ENCODE data around the gene PLEKHM3.

Gene PLEKHM3

GRCh38 chr2:207863345-207863744, 162.0 kb downstream of the PLEKHM3 start:
- FAIRE-seq = no peak
- no peak for TF ChIP-seq SPI1 (IDR thresholded peaks at IDR 0.05; ENCODE audit: low read depth, low read length)
- TF ChIP-seq POLR2AphosphoS5 (IDR thresholded peaks at IDR 0.05; ENCODE audit: low read depth, low read length) = no peak
- no peak for DNase-seq (ENCODE audit: insufficient read length, low spot score)

DNA sequence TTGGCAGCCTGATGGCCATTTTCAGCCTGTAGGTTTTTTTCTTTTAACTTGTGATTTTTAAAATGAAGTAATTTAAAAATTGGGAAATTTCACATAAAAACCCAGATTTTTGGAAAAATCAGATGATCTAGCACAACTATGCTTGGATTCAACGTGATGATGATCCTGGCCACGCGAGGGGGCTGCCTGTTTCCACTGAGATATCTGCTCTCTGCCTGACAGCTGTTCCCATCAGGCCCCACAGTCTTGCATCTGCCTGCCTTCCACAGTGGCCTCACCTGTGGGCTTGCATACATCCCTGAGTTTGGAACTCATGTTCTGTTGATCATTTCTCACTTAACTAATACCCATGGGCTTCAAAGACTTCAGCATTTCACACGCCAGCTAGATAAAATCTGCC, 163.5 kb downstream of the PLEKHM3 start:
- TF ChIP-seq SPI1 (IDR thresholded peaks at IDR 0.05; ENCODE audit: low read depth, low read length) (no peak), POLR2A (IDR thresholded peaks at IDR 0.05; ENCODE audit: low read depth, low read length) (no peak), PAX5 (IDR thresholded peaks at IDR 0.05; ENCODE audit: insufficient read depth, low read length, severe bottlenecking) (no peak), POU2F2 (IDR thresholded peaks at IDR 0.05; ENCODE audit: low read depth, low read length) (no peak), POLR2AphosphoS5 (IDR thresholded peaks at IDR 0.05; ENCODE audit: low read depth, low read length) (no peak), TAF1 (IDR thresholded peaks at IDR 0.05; ENCODE audit: low read depth, low read length) (no peak)
- DNase-seq (ENCODE audit: insufficient read length, low spot score) (no peak), FAIRE-seq (no peak)

DNA sequence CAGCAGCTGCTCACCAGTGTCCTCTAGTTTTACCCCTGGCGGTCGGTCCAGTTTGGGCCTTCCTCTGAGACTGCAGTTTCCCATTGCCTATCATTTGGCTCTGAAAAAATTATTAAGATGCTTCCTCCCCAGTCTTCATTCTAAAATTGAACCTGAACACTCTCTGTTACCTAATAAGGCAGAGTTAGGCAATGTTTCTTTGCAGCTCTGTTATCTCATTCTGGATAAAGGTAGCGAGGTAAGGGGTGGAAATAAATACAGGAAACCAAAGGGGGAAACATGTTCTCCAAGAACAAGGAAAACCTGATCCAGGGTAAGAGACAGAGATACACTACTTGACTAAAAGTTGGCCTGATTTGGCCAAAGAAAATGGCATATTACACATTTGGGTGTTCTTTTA, 164.6 kb downstream of the PLEKHM3 start:
- DNase-seq (ENCODE audit: insufficient read length, low spot score) (no peak), FAIRE-seq (no peak)
- TF ChIP-seq TAF1 (IDR thresholded peaks at IDR 0.05; ENCODE audit: low read depth, low read length) (no peak), SPI1 (IDR thresholded peaks at IDR 0.05; ENCODE audit: low read depth, low read length) (no peak), PAX5 (IDR thresholded peaks at IDR 0.05; ENCODE audit: insufficient read depth, low read length, severe bottlenecking) (no peak), POU2F2 (IDR thresholded peaks at IDR 0.05; ENCODE audit: low read depth, low read length) (no peak), POLR2A (IDR thresholded peaks at IDR 0.05; ENCODE audit: low read depth, low read length) (no peak), POLR2AphosphoS5 (IDR thresholded peaks at IDR 0.05; ENCODE audit: low read depth, low read length) (no peak)

DNA sequence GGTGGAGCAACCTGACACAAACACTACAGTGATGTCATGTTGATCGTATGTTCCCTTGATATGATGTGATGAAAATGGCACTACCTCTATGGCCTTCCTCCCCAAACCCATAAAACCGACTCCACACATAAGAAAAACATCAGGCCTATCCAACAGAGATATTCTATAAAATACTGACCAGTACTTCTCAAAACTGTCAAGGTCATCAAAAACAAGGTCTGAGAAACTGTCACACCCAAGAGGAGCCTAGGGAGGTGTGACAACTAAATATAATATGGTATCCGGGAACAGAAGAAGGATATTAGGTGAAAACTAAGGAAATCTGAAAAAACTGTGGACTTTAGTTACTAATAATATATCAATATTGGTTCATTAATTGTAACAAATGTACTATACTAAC, 169.7 kb downstream of the PLEKHM3 start:
- DNase-seq (ENCODE audit: insufficient read length, low spot score) (no peak), FAIRE-seq (peak; percentile 52)
- TF ChIP-seq POU2F2 (IDR thresholded peaks at IDR 0.05; ENCODE audit: low read depth, low read length) (no peak), TAF1 (IDR thresholded peaks at IDR 0.05; ENCODE audit: low read depth, low read length) (no peak), SPI1 (IDR thresholded peaks at IDR 0.05; ENCODE audit: low read depth, low read length) (no peak), POLR2AphosphoS5 (IDR thresholded peaks at IDR 0.05; ENCODE audit: low read depth, low read length) (no peak), POLR2A (IDR thresholded peaks at IDR 0.05; ENCODE audit: low read depth, low read length) (no peak), PAX5 (IDR thresholded peaks at IDR 0.05; ENCODE audit: insufficient read depth, low read length, severe bottlenecking) (no peak)

DNA sequence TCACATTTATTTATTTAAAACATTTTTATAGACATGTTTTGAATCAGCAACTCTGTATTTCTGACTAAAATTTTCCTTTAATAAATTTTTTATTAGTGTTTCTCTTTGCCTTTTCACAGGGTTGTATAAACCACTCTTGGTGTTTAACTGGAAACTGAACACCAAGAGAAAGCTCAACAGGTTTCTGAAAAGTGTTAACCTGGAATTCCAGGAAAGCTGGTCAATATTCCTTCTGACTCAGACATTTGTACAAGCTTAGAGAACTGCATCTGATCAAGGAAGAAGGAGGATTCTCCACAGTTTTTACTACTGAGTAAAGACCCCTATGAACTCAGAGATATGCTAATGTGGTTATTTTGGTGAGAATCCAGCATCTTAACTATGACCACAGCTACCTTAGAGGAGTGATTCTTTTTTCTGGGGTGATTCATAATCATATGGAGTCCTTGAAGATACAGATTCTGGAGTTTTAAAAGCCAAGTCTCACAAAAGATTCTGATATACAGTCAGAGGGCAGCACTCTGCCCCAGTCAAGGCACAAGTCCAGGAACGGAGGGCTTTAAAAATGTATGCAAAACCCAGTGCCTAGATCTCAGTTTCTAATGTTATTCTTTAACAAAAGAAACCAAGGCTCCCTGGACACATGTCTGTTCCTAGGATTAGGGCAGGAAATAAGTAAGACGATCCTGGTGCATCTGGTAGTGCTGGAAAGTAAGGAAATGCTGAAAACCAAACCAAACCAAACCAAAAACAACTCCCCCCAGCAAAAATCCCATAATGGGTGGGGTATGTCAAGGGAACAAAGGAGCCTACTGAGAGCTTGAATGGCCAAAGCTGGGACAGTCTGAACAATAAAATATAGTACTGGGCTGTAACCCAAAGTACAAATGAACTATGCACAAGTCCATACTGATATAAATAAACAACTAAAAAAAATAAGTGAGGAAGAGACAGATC, 170.6 kb downstream of the PLEKHM3 start:
- FAIRE-seq (no peak), DNase-seq (ENCODE audit: insufficient read length, low spot score) (no peak)
- no peak for TF ChIP-seq SPI1 (IDR thresholded peaks at IDR 0.05; ENCODE audit: low read depth, low read length)
- no peak for TF ChIP-seq POLR2A (IDR thresholded peaks at IDR 0.05; ENCODE audit: low read depth, low read length)
- TF ChIP-seq PAX5 (IDR thresholded peaks at IDR 0.05; ENCODE audit: insufficient read depth, low read length, severe bottlenecking) = no peak
- no peak for TF ChIP-seq TAF1 (IDR thresholded peaks at IDR 0.05; ENCODE audit: low read depth, low read length)
- no peak for TF ChIP-seq POU2F2 (IDR thresholded peaks at IDR 0.05; ENCODE audit: low read depth, low read length)
- TF ChIP-seq POLR2AphosphoS5 (IDR thresholded peaks at IDR 0.05; ENCODE audit: low read depth, low read length) = no peak

DNA sequence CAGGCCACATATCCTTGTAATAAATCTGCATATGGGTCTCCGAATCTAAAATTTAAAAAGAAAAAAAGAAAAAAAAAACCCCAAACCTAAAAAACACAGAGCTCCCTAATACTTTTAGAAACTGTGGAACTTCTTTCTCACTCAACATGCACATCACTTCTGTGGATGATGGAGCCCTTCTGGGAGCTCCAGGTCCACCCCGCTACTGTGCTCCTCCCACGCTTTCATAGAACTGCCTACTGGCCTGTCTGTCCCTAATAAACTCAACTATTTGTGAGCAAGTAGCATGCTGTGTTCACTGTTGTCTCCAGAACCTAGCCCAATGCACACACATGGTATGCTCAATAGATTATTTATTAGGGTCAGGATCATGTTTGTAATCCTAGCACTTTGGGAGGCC, 172.5 kb downstream of the PLEKHM3 start:
- DNase-seq (ENCODE audit: insufficient read length, low spot score) (no peak), FAIRE-seq (no peak)
- no peak for TF ChIP-seq SPI1 (IDR thresholded peaks at IDR 0.05; ENCODE audit: low read depth, low read length)
- no peak for TF ChIP-seq PAX5 (IDR thresholded peaks at IDR 0.05; ENCODE audit: insufficient read depth, low read length, severe bottlenecking)
- TF ChIP-seq POLR2AphosphoS5 (IDR thresholded peaks at IDR 0.05; ENCODE audit: low read depth, low read length) = no peak
- TF ChIP-seq TAF1 (IDR thresholded peaks at IDR 0.05; ENCODE audit: low read depth, low read length) = no peak
- TF ChIP-seq POU2F2 (IDR thresholded peaks at IDR 0.05; ENCODE audit: low read depth, low read length) = no peak
- TF ChIP-seq POLR2A (IDR thresholded peaks at IDR 0.05; ENCODE audit: low read depth, low read length) = no peak

- FAIRE-seq (no peak), DNase-seq (ENCODE audit: insufficient read length, low spot score) (no peak)
- no peak for TF ChIP-seq SPI1 (IDR thresholded peaks at IDR 0.05; ENCODE audit: low read depth, low read length)
- TF ChIP-seq POLR2AphosphoS5 (IDR thresholded peaks at IDR 0.05; ENCODE audit: low read depth, low read length) = no peak
- TF ChIP-seq PAX5 (IDR thresholded peaks at IDR 0.05; ENCODE audit: insufficient read depth, low read length, severe bottlenecking) = no peak
- TF ChIP-seq TAF1 (IDR thresholded peaks at IDR 0.05; ENCODE audit: low read depth, low read length) = no peak
- no peak for TF ChIP-seq POLR2A (IDR thresholded peaks at IDR 0.05; ENCODE audit: low read depth, low read length)
- TF ChIP-seq POU2F2 (IDR thresholded peaks at IDR 0.05; ENCODE audit: low read depth, low read length) = no peak
These were observed 175.9 kb downstream of the PLEKHM3 start for GRCh38 chr2:207849443-207849842.

- DNase-seq (ENCODE audit: insufficient read length, low spot score) (no peak), FAIRE-seq (no peak)
- TF ChIP-seq TAF1 (IDR thresholded peaks at IDR 0.05; ENCODE audit: low read depth, low read length) = no peak
- no peak for TF ChIP-seq POLR2A (IDR thresholded peaks at IDR 0.05; ENCODE audit: low read depth, low read length)
- TF ChIP-seq POLR2AphosphoS5 (IDR thresholded peaks at IDR 0.05; ENCODE audit: low read depth, low read length) = no peak
- TF ChIP-seq PAX5 (IDR thresholded peaks at IDR 0.05; ENCODE audit: insufficient read depth, low read length, severe bottlenecking) = no peak
- TF ChIP-seq SPI1 (IDR thresholded peaks at IDR 0.05; ENCODE audit: low read depth, low read length) = no peak
- TF ChIP-seq POU2F2 (IDR thresholded peaks at IDR 0.05; ENCODE audit: low read depth, low read length) = no peak
These were observed 176.8 kb downstream of the PLEKHM3 start for GRCh38 chr2:207848545-207848928.

DNA sequence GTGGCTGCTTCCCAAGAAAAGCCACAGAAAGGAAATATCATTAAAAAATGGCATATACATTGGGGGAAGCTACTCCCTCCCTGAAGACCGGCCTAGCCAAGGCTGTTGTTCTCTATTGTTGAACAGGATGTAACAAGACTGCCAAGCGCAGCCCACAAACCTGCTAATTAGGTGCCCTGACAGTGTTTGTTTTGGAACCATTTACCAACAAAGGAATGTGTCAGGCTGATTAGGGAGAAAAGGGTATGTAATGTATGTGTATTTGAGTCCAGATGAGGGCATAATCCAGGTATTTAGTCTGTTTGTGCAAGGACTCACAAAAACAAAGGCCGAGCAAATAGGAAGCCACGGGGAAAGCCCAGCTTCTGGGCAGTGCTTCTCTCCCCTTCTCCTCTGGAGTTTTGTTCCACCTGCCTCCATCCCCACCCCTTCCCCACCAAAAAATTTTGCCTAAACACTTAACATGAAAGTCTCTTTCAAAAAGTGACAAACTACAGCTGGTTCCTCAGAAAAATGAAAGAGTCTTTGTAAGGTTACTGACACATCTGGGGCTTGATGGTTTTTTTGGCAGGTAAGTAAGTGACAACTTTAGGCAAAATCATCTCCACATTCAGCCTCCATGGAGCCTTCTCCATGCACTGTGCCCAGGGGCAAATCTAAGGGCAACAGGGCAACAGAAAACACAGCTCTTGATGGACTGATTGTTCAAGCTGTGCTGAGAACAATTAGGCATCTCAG, 177.4 kb downstream of the PLEKHM3 start:
- TF ChIP-seq POLR2AphosphoS5 (IDR thresholded peaks at IDR 0.05; ENCODE audit: low read depth, low read length) (no peak), SPI1 (IDR thresholded peaks at IDR 0.05; ENCODE audit: low read depth, low read length) (no peak), POU2F2 (IDR thresholded peaks at IDR 0.05; ENCODE audit: low read depth, low read length) (no peak), PAX5 (IDR thresholded peaks at IDR 0.05; ENCODE audit: insufficient read depth, low read length, severe bottlenecking) (no peak), POLR2A (IDR thresholded peaks at IDR 0.05; ENCODE audit: low read depth, low read length) (no peak), TAF1 (IDR thresholded peaks at IDR 0.05; ENCODE audit: low read depth, low read length) (no peak)
- FAIRE-seq (no peak), DNase-seq (ENCODE audit: insufficient read length, low spot score) (no peak)

All from GM12891 (cell line).